ENCODE results near the gene THOC3.
"Not testable (repeated sequence)": the region's sequence is repeated elsewhere in the genome, so short reads cannot be mapped to it uniquely, and the experiment has no call there.

DNA sequence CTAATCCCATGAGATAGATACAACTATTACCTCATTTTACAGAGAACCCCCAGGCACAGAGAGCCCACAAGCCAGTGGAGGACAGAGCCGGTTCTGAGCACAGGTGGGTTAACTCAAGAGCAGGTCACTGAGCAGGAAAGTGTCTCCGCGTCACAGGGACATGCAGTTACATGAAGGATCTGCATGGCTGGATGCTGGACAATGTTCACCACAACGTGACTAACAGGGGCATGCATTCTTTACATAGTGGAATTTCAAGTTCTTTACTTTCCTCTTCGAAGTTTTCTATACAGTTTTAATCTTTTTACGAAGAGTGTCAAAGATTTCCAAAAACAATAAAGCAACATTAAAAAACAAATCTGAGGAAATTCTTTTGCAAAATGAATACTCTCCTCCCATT is 7.9 kb downstream of the THOC3 start:
- TF ChIP-seq CTCF (IDR thresholded peaks at IDR 0.05; ENCODE audit: insufficient read depth, low read length, poor library complexity, severe bottlenecking); EZH2phosphoT487 (conservative IDR thresholded peaks at IDR 0.05; ENCODE audit: low read length): not testable (repeated sequence)
